GM12878 (cell line): ENCODE measurements around the gene AK4. TPM values are rescaled to one million over a fixed set of nuclear protein-coding genes. Genes with fewer than 3 reads are reported as not detected.

ENCODE experiments used
- CREM ChIP-seq: IDR thresholded peaks from 2 replicates; pipeline ENCODE4 v1.6.1; 2014; ENCODE audit warnings: antibody characterized with exemption, low read depth
- MEF2A ChIP-seq: IDR thresholded peaks from 2 replicates; pipeline ENCODE4 v1.6.1; 2011; ENCODE audit warnings: low read depth, mild to moderate bottlenecking, low read length, moderate library complexity; ENCODE audit not compliant: insufficient read depth
- MTA3 ChIP-seq: IDR thresholded peaks from 2 replicates; pipeline ENCODE4 v1.6.1; 2012; ENCODE audit warnings: low read length, inconsistent platforms, borderline replicate concordance
- MYB ChIP-seq: fragments of 150-350 bp; IDR thresholded peaks from 2 replicates; pipeline ENCODE4 v1.6.1; 2014; ENCODE audit warnings: mild to moderate bottlenecking, low read depth, low read length, borderline replicate concordance
- NRF1 ChIP-seq: conservative IDR thresholded peaks from 2 replicates; pipeline ENCODE4 v1.6.1; 2011; ENCODE audit warnings: mild to moderate bottlenecking, low read depth, low read length, improper control_type of control experiment
- RBBP5 ChIP-seq: fragments of 200-600 bp; sonication (generic); conservative IDR thresholded peaks from 2 replicates; pipeline ENCODE4 v1.6.1; 2016
- SMAD5 ChIP-seq: IDR thresholded peaks from 2 replicates; pipeline ENCODE4 v1.6.1; 2016; ENCODE audit warnings: antibody characterized with exemption, low read depth
- SUZ12 ChIP-seq: fragments of 200-600 bp; sonication (generic); IDR thresholded peaks from one replicate; pipeline ENCODE4 v1.6.1; 2018; ENCODE audit warnings: antibody characterized with exemption, mild to moderate bottlenecking; ENCODE audit not compliant: unreplicated experiment
- TAF1 ChIP-seq: IDR thresholded peaks from 2 replicates; pipeline ENCODE4 v1.6.1; 2011; ENCODE audit warnings: mild to moderate bottlenecking, low read depth, low read length, borderline replicate concordance
- polyA plus RNA-seq, 11 experiments: library from polyadenylated mRNA; depleted of rRNA in 4 of 11; unstranded in 6 of 11; stranded (reverse) in 5 of 11; fragments of >200 nt; fragmentation: Nextera tagmentation in 4 of 11; fragmentation: Illumina TruSeq in 1 of 11; extraction: Ambion mirVana in 4 of 11; extraction: Trizol in 1 of 11; gene quantifications; 1 replicate in 1 of 11; 2 replicates in 10 of 11; pipeline versions ENCODE4 v1.2.1 to v1.2.3, GENCODE V29; 2011 to 2016; ENCODE audit warnings: inconsistent platforms in 2 of 11, missing spikeins in 2 of 11, low read depth in 1 of 11
- total RNA-seq, 4 experiments: library from RNA; depleted of rRNA in 3 of 4; stranded (reverse); fragments of >200 nt in 3 of 4; fragmentation: Illumina TruSeq in 1 of 4; extraction: Trizol in 1 of 4; gene quantifications; 2 replicates each; pipeline versions ENCODE4 v1.2.1 to v1.2.3, GENCODE V29; 2013 to 2021
- TF ChIP-seq, protein P1 (sequence below): IDR thresholded peaks from 2 replicates; pipeline ENCODE4 v1.6.1; 2011; ENCODE audit warnings: borderline replicate concordance, low read depth, mild to moderate bottlenecking, moderate library complexity, mixed read lengths, low read length; ENCODE audit not compliant: insufficient read depth; ENCODE audit errors: extremely low read length
- TF ChIP-seq, protein P2 (sequence below): fragments of 450-650 bp; IDR thresholded peaks from 2 replicates; pipeline ENCODE4 v1.6.1; 2017; ENCODE audit warnings: mild to moderate bottlenecking, moderate library complexity
- TF ChIP-seq, protein P3 (sequence below): fragments of 450-650 bp; IDR thresholded peaks from 2 replicates; pipeline ENCODE4 v1.6.1; 2017; ENCODE audit warnings: mild to moderate bottlenecking, low read depth, inconsistent platforms; ENCODE audit not compliant: poor library complexity, severe bottlenecking
- TF ChIP-seq, protein P4 (sequence below): fragments of 450-650 bp; IDR thresholded peaks from 2 replicates; pipeline ENCODE4 v1.6.1; 2017; ENCODE audit warnings: borderline replicate concordance
- TF ChIP-seq, protein P5 (sequence below): IDR thresholded peaks from 2 replicates; pipeline ENCODE4 v1.6.1; 2011; ENCODE audit warnings: borderline replicate concordance, low read depth, mild to moderate bottlenecking, moderate library complexity, low read length; ENCODE audit not compliant: insufficient read depth, poor library complexity, severe bottlenecking
- TF ChIP-seq, protein P6 (sequence below): fragments of 450-650 bp; IDR thresholded peaks from 2 replicates; pipeline ENCODE4 v1.6.1; 2018; ENCODE audit warnings: mild to moderate bottlenecking, low read depth, moderate library complexity; ENCODE audit not compliant: partially characterized antibody

The AK4 gene
- total and polyA plus RNA-seq, 10 of the 15 experiments (the other 5 are each of a cell fraction or from before 2014, with no cell fraction given): 23.9 to 161 (median 49.0) TPM

DNA sequence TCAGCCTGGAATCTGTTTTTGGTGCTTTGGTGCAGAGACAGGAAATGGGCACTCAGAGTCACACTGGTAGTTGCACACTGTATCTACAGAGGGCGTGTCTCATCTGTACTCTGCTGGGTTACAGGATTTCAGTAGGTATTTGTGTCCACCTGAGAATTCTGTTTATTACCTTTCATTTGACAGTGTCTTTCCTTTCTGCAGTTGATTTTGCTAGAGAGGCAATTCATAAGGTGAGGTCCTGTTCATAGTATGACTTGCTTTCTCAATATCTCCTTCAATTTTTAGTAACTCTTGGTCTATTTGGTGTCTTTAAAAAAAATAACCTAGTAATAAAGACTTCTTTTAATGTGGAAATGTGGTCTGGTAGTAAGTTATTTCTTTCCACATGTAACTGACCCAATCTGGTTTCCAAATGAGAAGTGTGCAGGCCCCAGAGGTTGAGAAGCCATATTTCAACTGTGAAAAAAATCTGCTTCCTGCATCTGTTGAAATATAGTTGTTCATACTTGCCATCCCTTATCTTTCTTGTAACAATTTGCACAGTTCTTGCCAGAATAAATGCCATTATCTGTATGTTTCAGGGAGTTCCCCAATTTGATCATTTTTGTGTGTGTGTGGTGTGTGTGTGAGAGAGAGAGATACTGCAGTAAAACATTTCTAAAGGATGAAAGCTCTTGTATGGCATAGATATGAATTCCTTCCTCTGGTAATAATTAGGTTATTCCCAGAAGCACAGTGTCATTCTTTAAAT is 82.9 kb downstream of the AK4 start (continued):
- TF ChIP-seq, protein P1, sequence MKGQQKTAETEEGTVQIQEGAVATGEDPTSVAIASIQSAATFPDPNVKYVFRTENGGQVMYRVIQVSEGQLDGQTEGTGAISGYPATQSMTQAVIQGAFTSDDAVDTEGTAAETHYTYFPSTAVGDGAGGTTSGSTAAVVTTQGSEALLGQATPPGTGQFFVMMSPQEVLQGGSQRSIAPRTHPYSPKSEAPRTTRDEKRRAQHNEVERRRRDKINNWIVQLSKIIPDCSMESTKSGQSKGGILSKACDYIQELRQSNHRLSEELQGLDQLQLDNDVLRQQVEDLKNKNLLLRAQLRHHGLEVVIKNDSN: no peak
- TF ChIP-seq NRF1 (no peak), SMAD5 (no peak), MTA3 (peak; percentile 77; the same call in 1 of the 2 replicates), CREM (peak; percentile 72; the same call in 1 of the 2 replicates), RBBP5 (no peak), MEF2A (0 out of 2 replicates have a peak, but pooled peaks have one; percentile 31), MYB (no peak), SUZ12 (no peak), TAF1 (no peak)
- TF ChIP-seq, protein P2, sequence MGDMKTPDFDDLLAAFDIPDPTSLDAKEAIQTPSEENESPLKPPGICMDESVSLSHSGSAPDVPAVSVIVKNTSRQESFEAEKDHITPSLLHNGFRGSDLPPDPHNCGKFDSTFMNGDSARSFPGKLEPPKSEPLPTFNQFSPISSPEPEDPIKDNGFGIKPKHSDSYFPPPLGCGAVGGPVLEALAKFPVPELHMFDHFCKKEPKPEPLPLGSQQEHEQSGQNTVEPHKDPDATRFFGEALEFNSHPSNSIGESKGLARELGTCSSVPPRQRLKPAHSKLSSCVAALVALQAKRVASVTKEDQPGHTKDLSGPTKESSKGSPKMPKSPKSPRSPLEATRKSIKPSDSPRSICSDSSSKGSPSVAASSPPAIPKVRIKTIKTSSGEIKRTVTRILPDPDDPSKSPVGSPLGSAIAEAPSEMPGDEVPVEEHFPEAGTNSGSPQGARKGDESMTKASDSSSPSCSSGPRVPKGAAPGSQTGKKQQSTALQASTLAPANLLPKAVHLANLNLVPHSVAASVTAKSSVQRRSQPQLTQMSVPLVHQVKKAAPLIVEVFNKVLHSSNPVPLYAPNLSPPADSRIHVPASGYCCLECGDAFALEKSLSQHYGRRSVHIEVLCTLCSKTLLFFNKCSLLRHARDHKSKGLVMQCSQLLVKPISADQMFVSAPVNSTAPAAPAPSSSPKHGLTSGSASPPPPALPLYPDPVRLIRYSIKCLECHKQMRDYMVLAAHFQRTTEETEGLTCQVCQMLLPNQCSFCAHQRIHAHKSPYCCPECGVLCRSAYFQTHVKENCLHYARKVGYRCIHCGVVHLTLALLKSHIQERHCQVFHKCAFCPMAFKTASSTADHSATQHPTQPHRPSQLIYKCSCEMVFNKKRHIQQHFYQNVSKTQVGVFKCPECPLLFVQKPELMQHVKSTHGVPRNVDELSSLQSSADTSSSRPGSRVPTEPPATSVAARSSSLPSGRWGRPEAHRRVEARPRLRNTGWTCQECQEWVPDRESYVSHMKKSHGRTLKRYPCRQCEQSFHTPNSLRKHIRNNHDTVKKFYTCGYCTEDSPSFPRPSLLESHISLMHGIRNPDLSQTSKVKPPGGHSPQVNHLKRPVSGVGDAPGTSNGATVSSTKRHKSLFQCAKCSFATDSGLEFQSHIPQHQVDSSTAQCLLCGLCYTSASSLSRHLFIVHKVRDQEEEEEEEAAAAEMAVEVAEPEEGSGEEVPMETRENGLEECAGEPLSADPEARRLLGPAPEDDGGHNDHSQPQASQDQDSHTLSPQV: no peak
- TF ChIP-seq, protein P3, sequence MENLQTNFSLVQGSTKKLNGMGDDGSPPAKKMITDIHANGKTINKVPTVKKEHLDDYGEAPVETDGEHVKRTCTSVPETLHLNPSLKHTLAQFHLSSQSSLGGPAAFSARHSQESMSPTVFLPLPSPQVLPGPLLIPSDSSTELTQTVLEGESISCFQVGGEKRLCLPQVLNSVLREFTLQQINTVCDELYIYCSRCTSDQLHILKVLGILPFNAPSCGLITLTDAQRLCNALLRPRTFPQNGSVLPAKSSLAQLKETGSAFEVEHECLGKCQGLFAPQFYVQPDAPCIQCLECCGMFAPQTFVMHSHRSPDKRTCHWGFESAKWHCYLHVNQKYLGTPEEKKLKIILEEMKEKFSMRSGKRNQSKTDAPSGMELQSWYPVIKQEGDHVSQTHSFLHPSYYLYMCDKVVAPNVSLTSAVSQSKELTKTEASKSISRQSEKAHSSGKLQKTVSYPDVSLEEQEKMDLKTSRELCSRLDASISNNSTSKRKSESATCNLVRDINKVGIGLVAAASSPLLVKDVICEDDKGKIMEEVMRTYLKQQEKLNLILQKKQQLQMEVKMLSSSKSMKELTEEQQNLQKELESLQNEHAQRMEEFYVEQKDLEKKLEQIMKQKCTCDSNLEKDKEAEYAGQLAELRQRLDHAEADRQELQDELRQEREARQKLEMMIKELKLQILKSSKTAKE: peak; percentile 28
- TF ChIP-seq, protein P4, sequence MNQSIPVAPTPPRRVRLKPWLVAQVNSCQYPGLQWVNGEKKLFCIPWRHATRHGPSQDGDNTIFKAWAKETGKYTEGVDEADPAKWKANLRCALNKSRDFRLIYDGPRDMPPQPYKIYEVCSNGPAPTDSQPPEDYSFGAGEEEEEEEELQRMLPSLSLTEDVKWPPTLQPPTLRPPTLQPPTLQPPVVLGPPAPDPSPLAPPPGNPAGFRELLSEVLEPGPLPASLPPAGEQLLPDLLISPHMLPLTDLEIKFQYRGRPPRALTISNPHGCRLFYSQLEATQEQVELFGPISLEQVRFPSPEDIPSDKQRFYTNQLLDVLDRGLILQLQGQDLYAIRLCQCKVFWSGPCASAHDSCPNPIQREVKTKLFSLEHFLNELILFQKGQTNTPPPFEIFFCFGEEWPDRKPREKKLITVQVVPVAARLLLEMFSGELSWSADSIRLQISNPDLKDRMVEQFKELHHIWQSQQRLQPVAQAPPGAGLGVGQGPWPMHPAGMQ: no peak
- TF ChIP-seq, protein P5, sequence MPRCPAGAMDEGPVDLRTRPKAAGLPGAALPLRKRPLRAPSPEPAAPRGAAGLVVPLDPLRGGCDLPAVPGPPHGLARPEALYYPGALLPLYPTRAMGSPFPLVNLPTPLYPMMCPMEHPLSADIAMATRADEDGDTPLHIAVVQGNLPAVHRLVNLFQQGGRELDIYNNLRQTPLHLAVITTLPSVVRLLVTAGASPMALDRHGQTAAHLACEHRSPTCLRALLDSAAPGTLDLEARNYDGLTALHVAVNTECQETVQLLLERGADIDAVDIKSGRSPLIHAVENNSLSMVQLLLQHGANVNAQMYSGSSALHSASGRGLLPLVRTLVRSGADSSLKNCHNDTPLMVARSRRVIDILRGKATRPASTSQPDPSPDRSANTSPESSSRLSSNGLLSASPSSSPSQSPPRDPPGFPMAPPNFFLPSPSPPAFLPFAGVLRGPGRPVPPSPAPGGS: no peak
- TF ChIP-seq, protein P6, sequence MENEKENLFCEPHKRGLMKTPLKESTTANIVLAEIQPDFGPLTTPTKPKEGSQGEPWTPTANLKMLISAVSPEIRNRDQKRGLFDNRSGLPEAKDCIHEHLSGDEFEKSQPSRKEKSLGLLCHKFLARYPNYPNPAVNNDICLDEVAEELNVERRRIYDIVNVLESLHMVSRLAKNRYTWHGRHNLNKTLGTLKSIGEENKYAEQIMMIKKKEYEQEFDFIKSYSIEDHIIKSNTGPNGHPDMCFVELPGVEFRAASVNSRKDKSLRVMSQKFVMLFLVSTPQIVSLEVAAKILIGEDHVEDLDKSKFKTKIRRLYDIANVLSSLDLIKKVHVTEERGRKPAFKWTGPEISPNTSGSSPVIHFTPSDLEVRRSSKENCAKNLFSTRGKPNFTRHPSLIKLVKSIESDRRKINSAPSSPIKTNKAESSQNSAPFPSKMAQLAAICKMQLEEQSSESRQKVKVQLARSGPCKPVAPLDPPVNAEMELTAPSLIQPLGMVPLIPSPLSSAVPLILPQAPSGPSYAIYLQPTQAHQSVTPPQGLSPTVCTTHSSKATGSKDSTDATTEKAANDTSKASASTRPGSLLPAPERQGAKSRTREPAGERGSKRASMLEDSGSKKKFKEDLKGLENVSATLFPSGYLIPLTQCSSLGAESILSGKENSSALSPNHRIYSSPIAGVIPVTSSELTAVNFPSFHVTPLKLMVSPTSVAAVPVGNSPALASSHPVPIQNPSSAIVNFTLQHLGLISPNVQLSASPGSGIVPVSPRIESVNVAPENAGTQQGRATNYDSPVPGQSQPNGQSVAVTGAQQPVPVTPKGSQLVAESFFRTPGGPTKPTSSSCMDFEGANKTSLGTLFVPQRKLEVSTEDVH: no peak
